Nucleus accumbens (tissue), 56 donors: ENCODE measurements around the gene OR6Q1.

Experiments used
- DNase-seq, 56 donors: peaks; one replicate each; lab custom pipeline; 2025; lab: John Stamatoyannopoulos, UW

The OR6Q1 gene

GRCh38 chr11:58055806-58056401 lies 25.2 kb downstream of the OR6Q1 start:
- DNase-seq = no peak

GRCh38 chr11:58057481-58057880 lies 26.7 kb downstream of the OR6Q1 start:
- no peak for DNase-seq

GRCh38 chr11:58058276-58059006 lies 27.7 kb downstream of the OR6Q1 start:
- DNase-seq = no peak

GRCh38 chr11:58059007-58059350 lies 28.2 kb downstream of the OR6Q1 start:
- DNase-seq = no peak

GRCh38 chr11:58060535-58060934 lies 29.8 kb downstream of the OR6Q1 start:
- DNase-seq = no peak

- no peak for DNase-seq
These were observed 30.4 kb downstream of the OR6Q1 start for GRCh38 chr11:58060939-58061672.

GRCh38 chr11:58061813-58062212 lies 31.1 kb downstream of the OR6Q1 start:
- no peak for DNase-seq

GRCh38 chr11:58067685-58068084 lies 36.9 kb downstream of the OR6Q1 start:
- no peak for DNase-seq

GRCh38 chr11:58068655-58069054 lies 37.9 kb downstream of the OR6Q1 start:
- DNase-seq = no peak

GRCh38 chr11:58070585-58070984 lies 39.8 kb downstream of the OR6Q1 start:
- DNase-seq = no peak

- no peak for DNase-seq
These were observed 45.0 kb downstream of the OR6Q1 start for GRCh38 chr11:58075781-58076180.
